Activated T-cell treated with anti-CD3 and anti-CD28 coated beads, Interleukin-2, amount 50 U/mL, for 4 hours (primary cell): ENCODE data around the gene RNU2-63P. TPM values are rescaled to one million over a fixed set of nuclear protein-coding genes. Genes with fewer than 3 reads are reported as not detected.
"Not testable (repeated sequence)": the region's sequence is repeated elsewhere in the genome, so short reads cannot be mapped to it uniquely, and the experiment has no call there.

ENCODE experiments used
- ATAC-seq, 2 donors: fragments of 200-7000 bp; cut with Tn5 transposase; one replicate each; pipeline ENCODE4 v1.10.0; 2021
- DNase-seq: peaks from one replicate; pipeline ENCODE4 v3.0.0-alpha.2; 2020
- H3K27me3 Mint-ChIP-seq: one replicate; pipeline ENCODE4 v1.8.0; 2021; ENCODE audit warnings: low read depth, mixed read lengths
- H3K36me3 Mint-ChIP-seq: one replicate; pipeline ENCODE4 v1.8.0; 2022; ENCODE audit warnings: mixed read lengths; ENCODE audit not compliant: insufficient read depth
- H3K4me1 Mint-ChIP-seq: one replicate; pipeline ENCODE4 v1.8.0; 2021; ENCODE audit warnings: low read depth, mixed read lengths
- H3K4me3 Mint-ChIP-seq: one replicate; pipeline ENCODE4 v1.8.0; 2021; ENCODE audit warnings: mild to moderate bottlenecking, moderate library complexity, mixed read lengths
- H3K9me3 Mint-ChIP-seq: one replicate; pipeline ENCODE4 v1.8.0; 2021; ENCODE audit warnings: mixed read lengths
- total RNA-seq, 3 donors: library from RNA; stranded (reverse); gene quantifications; one replicate each; pipeline ENCODE4 v1.2.1, GENCODE V29; 2021

Gene RNU2-63P
- total RNA-seq, 3 donors from 2014 or later: 27.8 to 49.1 (median 40.2) TPM

GRCh38 chr2:88045561-88045960, 29.2 kb upstream of the RNU2-63P start:
- H3K4me1 Mint-ChIP-seq: peaks cover 43% of the 10 kb centered on the region
- DNase-seq, ATAC-seq, H3K27me3 Mint-ChIP-seq, H3K9me3 Mint-ChIP-seq, H3K36me3 Mint-ChIP-seq, H3K4me3 Mint-ChIP-seq: not testable (repeated sequence)

GRCh38 chr2:88042476-88042875, 26.1 kb upstream of the RNU2-63P start:
- DNase-seq: no peak
- Mint-ChIP-seq H3K36me3 (peaks cover 13% of the 10 kb centered on the region), H3K27me3 (no peaks in the 10 kb centered on the region), H3K4me3 (no peak overlapping the region), H3K4me1 (peaks cover 47% of the 10 kb centered on the region), H3K9me3 (no peaks in the 10 kb centered on the region)
- ATAC-seq: no peak

- Mint-ChIP-seq H3K4me1 (peaks cover 50% of the 10 kb centered on the region), H3K4me3 (no peak overlapping the region), H3K36me3 (peaks cover 25% of the 10 kb centered on the region), H3K27me3 (no peaks in the 10 kb centered on the region), H3K9me3 (peaks cover 3% of the 10 kb centered on the region)
- no peak for DNase-seq
- peak; percentile 89 to 94 for ATAC-seq
These were observed 22.1 kb upstream of the RNU2-63P start for GRCh38 chr2:88038263-88039105.

GRCh38 chr2:88036606-88037005, 20.3 kb upstream of the RNU2-63P start:
- H3K4me3 Mint-ChIP-seq: no peak overlapping the region
- no peak for ATAC-seq
- no peaks in the 10 kb centered on the region for H3K27me3 Mint-ChIP-seq
- DNase-seq: no peak
- H3K4me1 Mint-ChIP-seq: peaks cover 37% of the 10 kb centered on the region
- peaks cover 3% of the 10 kb centered on the region for H3K9me3 Mint-ChIP-seq
- peaks cover 28% of the 10 kb centered on the region for H3K36me3 Mint-ChIP-seq

- Mint-ChIP-seq H3K4me3 (no peak overlapping the region), H3K36me3 (peaks cover 28% of the 10 kb centered on the region), H3K27me3 (no peaks in the 10 kb centered on the region), H3K9me3 (peaks cover 3% of the 10 kb centered on the region), H3K4me1 (peaks cover 37% of the 10 kb centered on the region)
- DNase-seq: no peak
- no peak for ATAC-seq
These were observed 19.8 kb upstream of the RNU2-63P start for GRCh38 chr2:88036182-88036581.

GRCh38 chr2:88032070-88032702, 15.8 kb upstream of the RNU2-63P start:
- no peak for ATAC-seq
- no peak for DNase-seq
- no peaks in the 10 kb centered on the region for H3K27me3 Mint-ChIP-seq
- H3K36me3 Mint-ChIP-seq: peaks cover 35% of the 10 kb centered on the region
- H3K4me3 Mint-ChIP-seq: no peak overlapping the region
- H3K9me3 Mint-ChIP-seq: peaks cover 3% of the 10 kb centered on the region
- H3K4me1 Mint-ChIP-seq: peaks cover 23% of the 10 kb centered on the region

- peaks cover 27% of the 10 kb centered on the region for H3K36me3 Mint-ChIP-seq
These were observed 12.6 kb upstream of the RNU2-63P start for GRCh38 chr2:88028931-88029330.

GRCh38 chr2:88027697-88028389, 11.5 kb upstream of the RNU2-63P start:
- no peaks in the 10 kb centered on the region for H3K9me3 Mint-ChIP-seq

More at GRCh38 chr2:88028931-88029330, 12.6 kb upstream of the RNU2-63P start:
- Mint-ChIP-seq H3K4me3 (no peak overlapping the region), H3K4me1 (peaks cover 12% of the 10 kb centered on the region), H3K9me3 (no peaks in the 10 kb centered on the region), H3K27me3 (no peaks in the 10 kb centered on the region)
- ATAC-seq: no peak
- DNase-seq: no peak

GRCh38 chr2:88024509-88024908, 8.2 kb upstream of the RNU2-63P start:
- Mint-ChIP-seq H3K4me3 (no peak overlapping the region), H3K9me3 (no peaks in the 10 kb centered on the region), H3K36me3 (peaks cover 20% of the 10 kb centered on the region), H3K4me1 (peaks cover 12% of the 10 kb centered on the region), H3K27me3 (no peaks in the 10 kb centered on the region)
- DNase-seq: no peak
- no peak for ATAC-seq

More at GRCh38 chr2:88027697-88028389, 11.5 kb upstream of the RNU2-63P start:
- Mint-ChIP-seq H3K36me3 (peaks cover 25% of the 10 kb centered on the region), H3K27me3 (no peaks in the 10 kb centered on the region), H3K4me1 (peaks cover 12% of the 10 kb centered on the region), H3K4me3 (peak overlapping the region; percentile 37)
- DNase-seq (no peak), ATAC-seq (peak in 1 of 2 donors; percentile 27)

GRCh38 chr2:88022669-88022921, 6.2 kb upstream of the RNU2-63P start:
- DNase-seq: no peak
- Mint-ChIP-seq H3K4me1 (peaks cover 6% of the 10 kb centered on the region), H3K9me3 (no peaks in the 10 kb centered on the region), H3K27me3 (no peaks in the 10 kb centered on the region), H3K36me3 (peaks cover 5% of the 10 kb centered on the region), H3K4me3 (no peak overlapping the region)
- no peak for ATAC-seq

GRCh38 chr2:88019985-88020384, 3.6 kb upstream of the RNU2-63P start:
- Mint-ChIP-seq H3K4me1 (peaks cover 15% of the 10 kb centered on the region), H3K27me3 (no peaks in the 10 kb centered on the region), H3K36me3 (no peaks in the 10 kb centered on the region), H3K9me3 (no peaks in the 10 kb centered on the region), H3K4me3 (no peak overlapping the region)
- ATAC-seq (no peak), DNase-seq (no peak)

- no peaks in the 10 kb centered on the region for H3K27me3 Mint-ChIP-seq
- no peaks in the 10 kb centered on the region for H3K9me3 Mint-ChIP-seq
- no peak overlapping the region for H3K4me3 Mint-ChIP-seq
- ATAC-seq (no peak), DNase-seq (no peak)
- peaks cover 16% of the 10 kb centered on the region for H3K4me1 Mint-ChIP-seq
- no peaks in the 10 kb centered on the region for H3K36me3 Mint-ChIP-seq
These were observed 2.6 kb upstream of the RNU2-63P start for GRCh38 chr2:88018909-88019308.

- not testable (repeated sequence) for H3K9me3 Mint-ChIP-seq, H3K36me3 Mint-ChIP-seq, ATAC-seq, DNase-seq, H3K27me3 Mint-ChIP-seq
- peak overlapping the region; percentile 96 for H3K4me3 Mint-ChIP-seq
- peaks cover 19% of the 10 kb centered on the region for H3K4me1 Mint-ChIP-seq
These were observed 1.9 kb upstream of the RNU2-63P start for GRCh38 chr2:88018077-88018805.

- H3K27me3 Mint-ChIP-seq, H3K36me3 Mint-ChIP-seq, ATAC-seq, H3K9me3 Mint-ChIP-seq, DNase-seq: not testable (repeated sequence)
- Mint-ChIP-seq H3K4me3 (peak overlapping the region; percentile 96), H3K4me1 (peaks cover 20% of the 10 kb centered on the region)
These were observed 1.4 kb upstream of the RNU2-63P start for GRCh38 chr2:88017780-88018038.
